GM13977 (cell line): ENCODE results near the gene CALML3.

ENCODE experiments used
- DNase-seq: peaks from one replicate; pipeline ENCODE4 v3.0.0; 2012; ENCODE audit warnings: low spot score
- CTCF ChIP-seq: IDR thresholded peaks from 2 replicates; pipeline ENCODE4 v1.5.1; 2012; ENCODE audit warnings: mild to moderate bottlenecking, control low read depth; ENCODE audit not compliant: insufficient read depth; ENCODE audit errors: extremely low read depth, missing control alignments
- in situ Hi-C: fragments of 300-500 bp; cut with MboI; formaldehyde crosslinking; loops from one replicate; pipeline ENCODE4 v1.12.0; 2022; ENCODE audit warnings: low sequenced_read_pairs, low pct_unique_long_range_greater_than_20kb, mixed read lengths, inconsistent platforms; ENCODE audit not compliant: unreplicated experiment

CALML3 gene

DNA sequence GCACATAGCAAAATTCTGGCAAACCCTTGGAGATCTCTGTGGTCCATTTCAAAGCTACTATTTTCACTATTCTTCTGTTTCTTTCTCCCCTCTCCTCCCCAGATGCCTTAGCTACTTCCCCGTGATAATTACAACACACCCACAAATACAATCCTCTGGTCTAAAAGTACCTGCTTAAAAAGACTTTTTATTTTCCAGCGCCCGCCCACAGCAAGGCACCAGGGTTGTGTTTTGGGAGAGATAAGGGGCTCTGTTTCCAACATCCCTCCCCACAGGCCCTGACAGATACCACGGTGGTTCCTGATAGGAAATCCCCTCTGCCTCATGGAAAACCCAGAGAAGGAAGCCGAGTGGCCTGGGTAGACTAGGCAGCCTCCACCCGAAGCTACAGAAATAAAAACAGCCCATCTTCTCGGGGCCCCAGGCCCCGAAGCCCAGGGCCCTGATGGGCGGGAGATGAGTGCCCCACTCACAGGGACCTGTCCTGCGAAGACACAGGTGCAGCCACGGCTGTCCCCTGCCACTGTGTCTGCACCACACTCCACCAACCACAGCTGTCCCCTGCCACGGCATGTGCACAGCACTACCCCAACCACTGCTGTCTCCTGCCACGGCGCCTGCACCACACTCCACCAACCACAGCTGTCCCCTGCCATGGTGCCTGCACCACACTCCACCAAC, 45.1 kb upstream of the CALML3 start:
- no peak for DNase-seq
- TF ChIP-seq CTCF: no peak
- in situ Hi-C loops: no loop called here

DNA sequence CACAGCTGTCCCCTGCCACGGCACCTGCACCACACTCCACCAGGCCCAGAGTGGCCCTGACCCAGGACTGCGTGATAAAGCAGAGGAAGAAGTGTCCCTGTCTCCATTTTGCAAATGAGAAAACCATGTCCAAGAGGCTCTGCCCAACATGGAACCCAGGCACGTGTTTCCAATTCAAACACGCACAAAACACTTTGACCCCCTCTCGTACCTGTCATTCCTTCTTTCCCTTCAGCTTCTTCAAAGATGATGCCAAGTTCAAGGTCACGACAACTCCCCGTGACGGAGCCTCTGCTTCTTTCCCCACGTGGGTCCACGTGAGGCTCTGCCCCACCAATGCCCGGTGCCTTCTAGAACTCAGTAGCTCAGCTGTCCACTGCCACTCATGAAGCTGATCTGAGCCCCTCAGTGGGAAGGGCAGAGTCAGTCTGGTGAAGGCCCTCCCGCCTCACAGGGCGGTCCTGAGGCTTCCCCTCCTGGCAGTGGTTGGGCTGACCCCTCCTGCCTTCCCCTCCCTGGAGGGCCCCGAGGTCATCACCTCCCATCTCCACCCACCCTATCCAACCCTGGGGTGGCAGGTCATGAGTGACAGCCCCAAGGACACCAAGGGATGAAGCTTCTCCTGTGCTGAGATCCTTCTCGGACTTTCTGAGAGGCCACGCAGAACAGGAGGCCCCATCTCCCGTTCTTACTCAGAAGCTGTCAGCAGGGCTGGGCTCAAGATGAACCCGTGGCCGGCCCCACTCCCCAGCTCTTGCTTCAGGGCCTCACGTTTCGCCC, 44.4 kb upstream of the CALML3 start:
- no peak for TF ChIP-seq CTCF
- no peak for DNase-seq
- in situ Hi-C loops: no loop called here

DNA sequence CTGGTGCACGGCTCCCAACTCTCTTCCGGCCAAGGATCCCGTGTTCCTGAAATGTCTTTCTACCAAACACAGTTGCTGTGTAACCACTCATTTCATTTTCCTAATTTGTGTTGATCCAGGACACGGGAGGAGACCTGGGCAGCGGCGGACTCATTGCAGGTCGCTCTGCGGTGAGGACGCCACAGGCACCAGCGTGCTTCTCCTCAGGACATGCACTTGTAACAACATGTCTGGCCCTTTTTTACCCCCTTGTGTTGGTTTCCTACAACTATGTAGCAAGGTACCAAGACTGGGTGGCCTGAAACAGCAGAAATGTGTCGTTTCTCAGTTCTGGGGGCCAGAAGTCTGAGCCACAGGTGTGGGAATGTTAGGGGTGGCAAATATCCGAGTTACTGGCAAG, 43.6 kb upstream of the CALML3 start:
- in situ Hi-C loops: no loop called here
- no peak for DNase-seq
- no peak for TF ChIP-seq CTCF

GRCh38 chr10:5482016-5482415, 42.7 kb upstream of the CALML3 start:
- in situ Hi-C loops: no loop called here
- TF ChIP-seq CTCF: no peak
- no peak for DNase-seq

GRCh38 chr10:5484205-5484604, 40.6 kb upstream of the CALML3 start:
- no peak for DNase-seq
- in situ Hi-C loops: no loop called here
- TF ChIP-seq CTCF: no peak

DNA sequence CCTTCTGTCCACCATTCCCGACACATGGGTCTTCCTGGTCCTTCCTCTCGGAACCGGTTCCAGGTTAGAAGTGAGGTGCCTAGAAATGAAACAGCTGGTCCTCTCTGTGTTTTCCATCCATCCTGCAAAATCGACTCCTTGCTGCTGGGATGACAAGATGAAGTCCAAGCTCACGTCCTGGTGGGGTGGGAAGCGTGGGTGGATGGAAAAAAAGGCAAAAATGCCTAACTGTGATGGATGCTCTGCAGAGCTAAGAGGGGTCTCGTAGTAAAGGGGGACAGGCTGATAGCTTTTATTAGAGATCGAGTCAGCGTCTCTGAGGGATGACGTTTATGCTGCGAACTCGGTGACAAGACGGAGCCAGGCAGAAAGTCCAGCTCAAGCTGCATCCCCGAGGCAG, 39.5 kb upstream of the CALML3 start:
- TF ChIP-seq CTCF: no peak
- DNase-seq: no peak
- in situ Hi-C loops: no loop called here
